ENCODE data around the gene ERVK3-1.

DNA sequence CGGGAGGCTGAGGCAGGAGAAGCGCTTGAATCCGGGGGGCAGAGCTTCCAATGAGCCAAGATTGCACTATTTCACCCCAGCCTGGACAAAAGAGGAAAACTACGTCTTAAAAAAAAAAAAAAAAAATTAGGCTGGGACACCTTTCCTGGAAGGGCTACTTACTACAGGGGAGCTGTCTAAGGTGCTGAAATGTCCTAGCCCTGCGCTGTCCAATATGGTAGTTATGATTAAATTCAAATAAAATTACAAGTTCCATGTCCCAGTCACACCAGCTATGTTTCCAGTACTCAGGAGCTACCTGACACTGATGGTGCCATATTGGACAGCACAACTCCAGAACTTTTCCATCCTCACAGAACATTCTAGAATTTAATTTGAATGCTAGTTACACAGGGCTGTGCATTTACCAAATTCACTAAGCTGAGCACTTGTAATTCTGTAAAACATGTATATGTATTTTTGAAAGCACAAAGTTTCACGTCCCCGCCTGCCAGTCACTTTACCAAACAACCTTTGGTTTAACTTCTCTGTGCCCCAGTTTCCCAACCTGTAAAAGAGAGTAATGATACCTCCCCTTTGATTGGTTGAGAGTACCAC lies 12.4 kb downstream of the ERVK3-1 start:
- TF ChIP-seq MYC (IDR thresholded peaks at IDR 0.05; ENCODE audit: borderline replicate concordance, low read length), result no peak
- TF ChIP-seq, protein P1, sequence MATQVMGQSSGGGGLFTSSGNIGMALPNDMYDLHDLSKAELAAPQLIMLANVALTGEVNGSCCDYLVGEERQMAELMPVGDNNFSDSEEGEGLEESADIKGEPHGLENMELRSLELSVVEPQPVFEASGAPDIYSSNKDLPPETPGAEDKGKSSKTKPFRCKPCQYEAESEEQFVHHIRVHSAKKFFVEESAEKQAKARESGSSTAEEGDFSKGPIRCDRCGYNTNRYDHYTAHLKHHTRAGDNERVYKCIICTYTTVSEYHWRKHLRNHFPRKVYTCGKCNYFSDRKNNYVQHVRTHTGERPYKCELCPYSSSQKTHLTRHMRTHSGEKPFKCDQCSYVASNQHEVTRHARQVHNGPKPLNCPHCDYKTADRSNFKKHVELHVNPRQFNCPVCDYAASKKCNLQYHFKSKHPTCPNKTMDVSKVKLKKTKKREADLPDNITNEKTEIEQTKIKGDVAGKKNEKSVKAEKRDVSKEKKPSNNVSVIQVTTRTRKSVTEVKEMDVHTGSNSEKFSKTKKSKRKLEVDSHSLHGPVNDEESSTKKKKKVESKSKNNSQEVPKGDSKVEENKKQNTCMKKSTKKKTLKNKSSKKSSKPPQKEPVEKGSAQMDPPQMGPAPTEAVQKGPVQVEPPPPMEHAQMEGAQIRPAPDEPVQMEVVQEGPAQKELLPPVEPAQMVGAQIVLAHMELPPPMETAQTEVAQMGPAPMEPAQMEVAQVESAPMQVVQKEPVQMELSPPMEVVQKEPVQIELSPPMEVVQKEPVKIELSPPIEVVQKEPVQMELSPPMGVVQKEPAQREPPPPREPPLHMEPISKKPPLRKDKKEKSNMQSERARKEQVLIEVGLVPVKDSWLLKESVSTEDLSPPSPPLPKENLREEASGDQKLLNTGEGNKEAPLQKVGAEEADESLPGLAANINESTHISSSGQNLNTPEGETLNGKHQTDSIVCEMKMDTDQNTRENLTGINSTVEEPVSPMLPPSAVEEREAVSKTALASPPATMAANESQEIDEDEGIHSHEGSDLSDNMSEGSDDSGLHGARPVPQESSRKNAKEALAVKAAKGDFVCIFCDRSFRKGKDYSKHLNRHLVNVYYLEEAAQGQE (IDR thresholded peaks at IDR 0.05), result peak; percentile 94
- TF ChIP-seq BHLHE40 (IDR thresholded peaks at IDR 0.05; ENCODE audit: low read depth, low read length), result no peak
- no peak for TF ChIP-seq CTCF (IDR thresholded peaks at IDR 0.05)
